ENCODE measurements around the gene B3GAT3. TPM values are rescaled to one million over a fixed set of nuclear protein-coding genes. Genes with fewer than 3 reads are reported as not detected.

The B3GAT3 gene
- total RNA-seq, 4 donors from 2014 or later: 4.4 to 21.4 (median 9.8) TPM

DNA sequence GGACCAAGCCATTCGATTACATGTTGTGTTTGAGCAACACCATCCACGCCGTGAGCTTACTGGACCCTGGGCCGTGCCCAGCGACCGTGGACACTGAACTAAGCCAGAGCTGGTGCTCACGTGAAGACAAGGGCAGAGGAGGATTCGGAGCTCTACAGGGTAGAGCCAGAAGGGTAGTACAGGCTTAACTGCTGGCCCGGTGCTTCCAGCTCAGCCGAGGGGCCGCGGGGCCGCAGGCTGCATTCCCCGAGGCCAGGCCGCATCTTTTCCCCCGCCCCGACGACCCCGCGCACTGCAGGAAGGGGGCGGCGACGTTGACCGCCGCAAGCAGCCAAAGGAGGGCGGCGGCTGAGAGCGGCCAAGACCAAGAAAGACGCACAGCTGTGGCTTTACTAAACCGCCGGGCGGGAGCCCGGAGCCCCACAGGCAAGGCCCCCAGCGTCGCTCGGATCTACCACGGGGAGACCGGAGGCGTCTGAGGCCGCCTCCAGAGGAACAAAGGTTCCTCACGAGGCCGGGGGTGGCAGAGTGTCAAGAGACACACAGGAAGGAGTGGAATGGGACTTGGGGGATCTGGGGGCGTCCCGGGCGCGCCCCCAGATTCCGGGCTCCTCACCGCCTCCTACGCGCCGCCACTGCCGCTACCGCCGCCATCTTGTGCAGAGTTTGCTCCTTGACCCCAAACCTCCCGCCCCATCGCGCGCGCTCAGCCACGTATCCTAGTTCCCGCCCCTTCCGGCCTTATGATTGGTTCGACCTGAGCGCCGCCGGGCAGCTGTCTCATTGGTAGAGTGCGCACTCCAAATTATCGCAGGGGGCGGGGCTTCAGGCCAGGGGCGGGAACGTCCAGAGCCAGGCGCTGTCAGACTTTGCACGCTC lies 24.4 kb upstream of the B3GAT3 start, which contains the start of gene GANAB:
Gene GANAB, minus strand, starts transcription at position 668 of the 879 bp plus-strand sequence. Its CDS starts 14 bp downstream, at position 654.
- intact Hi-C loops (cut with DNase I; ENCODE audit: low total_unique reads): loop anchor here (1.0 to 10.0 kb wide), 3 partner anchors 19 to 139 kb away; partner anchors contain the start of genes C11orf98, CSKMT and TMEM179B
- H3K4me1 ChIP-seq: peaks cover 29 to 30% of the 10 kb centered on the region in 2 donors
- peak within 1 kb of the TSS; percentile 91 to 100 (median 96) for H3K4me3 ChIP-seq
- H3K27ac ChIP-seq: peak within 1 kb of the TSS; percentile 96 to 99 (median 96)
- peaks cover 0 to 45% of the 10 kb centered on the region in 2 donors for H3K36me3 ChIP-seq
- TF ChIP-seq POLR2A (IDR thresholded peaks at IDR 0.05): peak; percentile 81 to 92
- peak in 1 of 5 experiments; percentile 20 for TF ChIP-seq CTCF (IDR thresholded peaks at IDR 0.05 in 4 of 5, conservative IDR thresholded peaks at IDR 0.05 in 1 of 5)
- in situ Hi-C loops (cut with MboI; ENCODE audit: low sequenced_read_pairs in 4 of 4): no loop called here
- ATAC-seq (peak; percentile 98), DNase-seq (peak; percentile 99)
- no peaks in the 10 kb centered on the region for H3K27me3 ChIP-seq
- H3K9me3 ChIP-seq: no peaks in the 10 kb centered on the region

- in situ Hi-C loops (cut with MboI; ENCODE audit: low sequenced_read_pairs in 4 of 4): no loop called here
- TF ChIP-seq POLR2A (IDR thresholded peaks at IDR 0.05): no peak
- TF ChIP-seq CTCF (IDR thresholded peaks at IDR 0.05 in 4 of 5, conservative IDR thresholded peaks at IDR 0.05 in 1 of 5): no peak
- H3K9me3 ChIP-seq: no peaks in the 10 kb centered on the region
- no peaks in the 10 kb centered on the region for H3K27me3 ChIP-seq
- intact Hi-C loops (cut with DNase I; ENCODE audit: low total_unique reads): loop anchor here (10.0 kb wide), 1 partner anchor 139 kb away; the partner anchor contains the start of gene TMEM179B
- peaks cover 0 to 45% of the 10 kb centered on the region in 2 donors for H3K36me3 ChIP-seq
- H3K4me3 ChIP-seq: peak overlapping the region; percentile 91 to 100 (median 96)
- ATAC-seq (peak in 1 of 2 donors; percentile 1), DNase-seq (no peak)
- peaks cover 29 to 30% of the 10 kb centered on the region in 2 donors for H3K4me1 ChIP-seq
- H3K27ac ChIP-seq: peak overlapping the region; percentile 96 to 99 (median 96)
These were observed 23.8 kb upstream of the B3GAT3 start for GRCh38 chr11:62645671-62645945.

DNA sequence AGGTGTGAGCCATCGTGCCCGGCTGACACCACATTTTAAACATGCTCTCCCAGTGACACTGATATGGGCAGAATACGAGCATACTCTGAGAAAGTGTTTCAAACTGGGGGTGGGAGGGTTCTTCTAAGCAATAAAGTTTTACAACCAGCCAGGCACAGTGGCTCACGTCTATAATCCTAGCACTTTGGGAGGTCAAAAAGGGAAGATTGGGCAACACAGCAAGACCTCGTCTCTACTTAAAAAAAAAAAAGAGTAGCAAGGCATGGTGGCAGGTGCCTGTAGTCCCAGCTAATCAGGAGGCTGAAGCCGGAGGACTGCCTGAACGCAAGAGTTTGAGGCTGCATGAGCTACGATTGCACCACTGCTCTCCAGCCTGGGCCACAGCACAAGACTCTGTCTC lies 22.4 kb upstream of the B3GAT3 start:
- in situ Hi-C loops (cut with MboI; ENCODE audit: low sequenced_read_pairs in 4 of 4): no loop called here
- H3K27ac ChIP-seq: peak overlapping the region in 2 of 4 donors; percentile 97 to 99
- TF ChIP-seq CTCF (IDR thresholded peaks at IDR 0.05 in 4 of 5, conservative IDR thresholded peaks at IDR 0.05 in 1 of 5) (no peak), POLR2A (IDR thresholded peaks at IDR 0.05) (no peak)
- H3K27me3 ChIP-seq: no peaks in the 10 kb centered on the region
- H3K4me3 ChIP-seq: no peak overlapping the region
- intact Hi-C loops (cut with DNase I; ENCODE audit: low total_unique reads): loop anchor here (10.0 kb wide), 1 partner anchor 141 kb away; the partner anchor contains the start of gene TMEM179B
- DNase-seq (no peak), ATAC-seq (no peak)
- peaks cover 29 to 30% of the 10 kb centered on the region in 2 donors for H3K4me1 ChIP-seq
- H3K36me3 ChIP-seq: peaks cover 0 to 40% of the 10 kb centered on the region in 2 donors
- H3K9me3 ChIP-seq: no peaks in the 10 kb centered on the region

DNA sequence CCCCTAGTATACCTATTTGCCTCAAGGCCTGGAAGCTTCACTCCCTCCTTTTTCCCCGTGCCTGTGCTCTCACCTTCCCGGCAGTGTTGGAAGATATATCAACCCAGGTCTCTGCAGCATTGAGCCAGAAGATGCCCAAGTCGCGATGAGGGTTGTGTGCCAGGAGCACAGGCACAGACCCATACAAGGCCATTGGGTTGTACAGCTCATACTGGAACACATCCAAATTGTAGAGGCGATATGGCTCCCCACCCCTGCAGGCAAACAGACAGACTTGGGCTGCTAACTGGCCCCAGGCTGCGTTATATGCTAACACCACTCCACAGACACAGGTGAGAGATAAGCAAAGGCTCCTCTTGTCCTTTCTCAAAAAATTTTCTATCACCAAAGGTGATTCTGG lies 10.7 kb upstream of the B3GAT3 start:
- TF ChIP-seq POLR2A (IDR thresholded peaks at IDR 0.05) (no peak), CTCF (IDR thresholded peaks at IDR 0.05 in 4 of 5, conservative IDR thresholded peaks at IDR 0.05 in 1 of 5) (no peak)
- no peak overlapping the region for H3K27ac ChIP-seq
- DNase-seq (no peak), ATAC-seq (no peak)
- in situ Hi-C loops (cut with MboI; ENCODE audit: low sequenced_read_pairs in 4 of 4): no loop called here
- intact Hi-C loops (cut with DNase I; ENCODE audit: low total_unique reads): no loop called here
- H3K4me3 ChIP-seq: no peak overlapping the region
- H3K9me3 ChIP-seq: no peaks in the 10 kb centered on the region
- H3K4me1 ChIP-seq: no peaks in the 10 kb centered on the region
- peaks cover 10 to 97% of the 10 kb centered on the region in 2 donors for H3K36me3 ChIP-seq
- no peaks in the 10 kb centered on the region for H3K27me3 ChIP-seq

Measured in gastrocnemius medialis (tissue), 4 donors.